Subcutaneous abdominal adipose tissue (tissue), 5 donors: ENCODE measurements around the gene NARS2.
A peak's percentile ranks its signal among the peaks of the same experiment; 100 is the strongest.
"Not testable (repeated sequence)": the region's sequence is repeated elsewhere in the genome, so short reads cannot be mapped to it uniquely, and the experiment has no call there.

Experiments used
- H3K27ac ChIP-seq: one replicate; pipeline ENCODE4 v1.7.0; 2013; ENCODE audit warnings: low read depth, mild to moderate bottlenecking, inconsistent platforms, low read length, moderate library complexity
- H3K27me3 ChIP-seq, 5 donors: one replicate each; pipeline ENCODE4 v1.7.0; 2013; ENCODE audit warnings: low read length in 5 of 5, inconsistent platforms in 1 of 5; ENCODE audit not compliant: control insufficient read depth in 5 of 5, insufficient read depth in 4 of 5
- H3K36me3 ChIP-seq, 5 donors: one replicate each; pipeline ENCODE4 v1.7.0; 2013; ENCODE audit warnings: low read length in 5 of 5; ENCODE audit not compliant: control insufficient read depth in 5 of 5, insufficient read depth in 5 of 5
- H3K4me1 ChIP-seq, 5 donors: one replicate each; pipeline ENCODE4 v1.7.0; 2013; ENCODE audit warnings: low read length in 5 of 5, mild to moderate bottlenecking in 3 of 5, moderate library complexity in 1 of 5; ENCODE audit not compliant: control insufficient read depth in 5 of 5, insufficient read depth in 5 of 5
- H3K4me3 ChIP-seq, 5 donors: one replicate each; pipeline ENCODE4 v1.7.0; 2013; ENCODE audit warnings: low read length in 5 of 5, low read depth in 1 of 5
- H3K9ac ChIP-seq, 5 donors: one replicate each; pipeline ENCODE4 v1.7.0; 2013; ENCODE audit warnings: low read length in 5 of 5, mild to moderate bottlenecking in 4 of 5, moderate library complexity in 3 of 5
- H3K9me3 ChIP-seq, 5 donors: one replicate each; pipeline ENCODE4 v1.7.0; 2013; ENCODE audit warnings: low read length in 5 of 5; ENCODE audit not compliant: control insufficient read depth in 5 of 5
- donor health status: healthy.
- donor health status: healthy.
- donor health status: healthy.
- donor health status: healthy.
- donor health status: healthy.

The NARS2 gene

GRCh38 chr11:78535027-78535426 is 39.6 kb downstream of the NARS2 start:
- Histone ChIP-seq H3K9ac (no peak overlapping the region), H3K4me1 (peaks cover 0 to 9% (median 7%) of the 10 kb centered on the region in 5 donors), H3K27me3 (no peaks in the 10 kb centered on the region), H3K27ac (no peak overlapping the region), H3K4me3 (no peak overlapping the region), H3K36me3 (peaks cover 0 to 10% (median 2%) of the 10 kb centered on the region in 5 donors), H3K9me3 (no peaks in the 10 kb centered on the region)

GRCh38 chr11:78533399-78533798 is 41.3 kb downstream of the NARS2 start:
- Histone ChIP-seq H3K9me3 (no peaks in the 10 kb centered on the region), H3K4me3 (no peak overlapping the region), H3K27me3 (no peaks in the 10 kb centered on the region), H3K36me3 (peaks cover 0 to 10% (median 2%) of the 10 kb centered on the region in 5 donors), H3K9ac (peak overlapping the region in 1 of 5 donors; percentile 14), H3K4me1 (no peaks in the 10 kb centered on the region), H3K27ac (no peak overlapping the region)

GRCh38 chr11:78532991-78533390 is 41.7 kb downstream of the NARS2 start:
- Histone ChIP-seq H3K27me3 (no peaks in the 10 kb centered on the region), H3K9ac (peak overlapping the region in 1 of 5 donors; percentile 14)

GRCh38 chr11:78526497-78527146 is 48.0 kb downstream of the NARS2 start:
- peaks cover 0 to 4% (median 0%) of the 10 kb centered on the region in 5 donors for H3K36me3 ChIP-seq
- H3K27ac ChIP-seq: no peak overlapping the region
- H3K27me3 ChIP-seq: no peaks in the 10 kb centered on the region

More at GRCh38 chr11:78532991-78533390, 41.7 kb downstream of the NARS2 start:
- Histone ChIP-seq H3K9me3 (no peaks in the 10 kb centered on the region), H3K4me3 (no peak overlapping the region), H3K4me1 (no peaks in the 10 kb centered on the region), H3K36me3 (peaks cover 0 to 8% (median 2%) of the 10 kb centered on the region in 5 donors), H3K27ac (no peak overlapping the region)

GRCh38 chr11:78525720-78526119 is 48.9 kb downstream of the NARS2 start:
- H3K27me3 ChIP-seq: no peaks in the 10 kb centered on the region
- H3K36me3 ChIP-seq: peaks cover 0 to 4% (median 0%) of the 10 kb centered on the region in 5 donors
- H3K4me1 ChIP-seq: no peaks in the 10 kb centered on the region
- H3K4me3 ChIP-seq: no peak overlapping the region
- no peaks in the 10 kb centered on the region for H3K9me3 ChIP-seq
- H3K27ac ChIP-seq: no peak overlapping the region
- no peak overlapping the region for H3K9ac ChIP-seq

More at GRCh38 chr11:78526497-78527146, 48.0 kb downstream of the NARS2 start:
- no peaks in the 10 kb centered on the region for H3K9me3 ChIP-seq
- no peak overlapping the region for H3K4me3 ChIP-seq
- H3K4me1 ChIP-seq: no peaks in the 10 kb centered on the region
- no peak overlapping the region for H3K9ac ChIP-seq

- no peak overlapping the region for H3K4me3 ChIP-seq
- no peaks in the 10 kb centered on the region for H3K36me3 ChIP-seq
- H3K27me3 ChIP-seq: no peaks in the 10 kb centered on the region
- no peak overlapping the region for H3K9ac ChIP-seq
- no peaks in the 10 kb centered on the region for H3K9me3 ChIP-seq
- no peak overlapping the region for H3K27ac ChIP-seq
- no peaks in the 10 kb centered on the region for H3K4me1 ChIP-seq
Observed at GRCh38 chr11:78520230-78520629, 54.4 kb downstream of the NARS2 start.

GRCh38 chr11:78516281-78516680 is 58.4 kb downstream of the NARS2 start:
- H3K4me1 ChIP-seq: no peaks in the 10 kb centered on the region
- no peak overlapping the region for H3K9ac ChIP-seq
- H3K27me3 ChIP-seq: no peaks in the 10 kb centered on the region
- no peak overlapping the region for H3K4me3 ChIP-seq
- H3K27ac ChIP-seq: no peak overlapping the region
- H3K9me3 ChIP-seq: no peaks in the 10 kb centered on the region
- H3K36me3 ChIP-seq: peaks cover 0 to 2% (median 0%) of the 10 kb centered on the region in 5 donors

- Histone ChIP-seq H3K27ac (no peak overlapping the region), H3K27me3 (no peaks in the 10 kb centered on the region), H3K36me3 (peaks cover 0 to 2% (median 0%) of the 10 kb centered on the region in 5 donors)
Observed at GRCh38 chr11:78514922-78515502, 59.7 kb downstream of the NARS2 start.

GRCh38 chr11:78513085-78513484 is 61.6 kb downstream of the NARS2 start:
- H3K9me3 ChIP-seq: peaks cover 0 to 13% (median 6%) of the 10 kb centered on the region in 5 donors
- not testable (repeated sequence) for H3K4me3 ChIP-seq, H3K36me3 ChIP-seq, H3K27me3 ChIP-seq, H3K9ac ChIP-seq, H3K4me1 ChIP-seq, H3K27ac ChIP-seq

More at GRCh38 chr11:78514922-78515502, 59.7 kb downstream of the NARS2 start:
- Histone ChIP-seq H3K4me3 (no peak overlapping the region), H3K9ac (no peak overlapping the region), H3K9me3 (peaks cover 0 to 9% (median 4%) of the 10 kb centered on the region in 5 donors), H3K4me1 (no peaks in the 10 kb centered on the region)

GRCh38 chr11:78510597-78510996 is 64.1 kb downstream of the NARS2 start:
- H3K27ac ChIP-seq: no peak overlapping the region
- no peak overlapping the region for H3K9ac ChIP-seq
- no peak overlapping the region for H3K4me3 ChIP-seq
- H3K4me1 ChIP-seq: peaks cover 0 to 9% (median 5%) of the 10 kb centered on the region in 5 donors
- no peaks in the 10 kb centered on the region for H3K27me3 ChIP-seq
- H3K9me3 ChIP-seq: peaks cover 0 to 13% (median 6%) of the 10 kb centered on the region in 5 donors
- H3K36me3 ChIP-seq: peaks cover 0 to 2% (median 0%) of the 10 kb centered on the region in 5 donors
